ENCODE data around the gene XAF1.

DNA sequence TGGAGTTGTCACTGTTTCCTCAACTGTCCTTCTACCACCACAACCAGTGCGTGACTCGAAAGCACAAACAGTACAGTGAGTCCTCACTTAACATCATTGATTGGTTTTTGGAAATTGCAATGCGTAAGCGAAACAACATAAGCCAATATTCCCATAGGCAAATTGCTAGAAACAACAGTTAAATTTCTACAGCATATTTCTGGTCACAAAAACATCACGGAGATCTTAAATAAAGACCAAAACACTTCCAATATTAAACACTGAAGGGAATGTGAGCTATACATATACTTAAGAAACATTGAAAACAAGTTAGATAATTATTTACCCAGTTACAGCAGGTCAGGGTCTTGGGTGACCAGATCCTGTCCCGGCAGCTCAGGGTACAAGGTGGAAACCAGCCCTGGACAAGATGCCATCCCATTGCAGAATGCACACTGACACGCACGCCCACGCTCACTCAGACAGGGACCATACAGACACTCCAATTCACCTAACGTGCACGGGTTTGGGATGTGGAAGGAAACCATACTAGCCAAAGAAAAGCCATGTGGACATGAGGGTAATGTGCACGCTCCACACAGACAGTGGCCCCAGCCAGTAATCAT is 47.4 kb upstream of the XAF1 start:
- TF ChIP-seq, protein P1, sequence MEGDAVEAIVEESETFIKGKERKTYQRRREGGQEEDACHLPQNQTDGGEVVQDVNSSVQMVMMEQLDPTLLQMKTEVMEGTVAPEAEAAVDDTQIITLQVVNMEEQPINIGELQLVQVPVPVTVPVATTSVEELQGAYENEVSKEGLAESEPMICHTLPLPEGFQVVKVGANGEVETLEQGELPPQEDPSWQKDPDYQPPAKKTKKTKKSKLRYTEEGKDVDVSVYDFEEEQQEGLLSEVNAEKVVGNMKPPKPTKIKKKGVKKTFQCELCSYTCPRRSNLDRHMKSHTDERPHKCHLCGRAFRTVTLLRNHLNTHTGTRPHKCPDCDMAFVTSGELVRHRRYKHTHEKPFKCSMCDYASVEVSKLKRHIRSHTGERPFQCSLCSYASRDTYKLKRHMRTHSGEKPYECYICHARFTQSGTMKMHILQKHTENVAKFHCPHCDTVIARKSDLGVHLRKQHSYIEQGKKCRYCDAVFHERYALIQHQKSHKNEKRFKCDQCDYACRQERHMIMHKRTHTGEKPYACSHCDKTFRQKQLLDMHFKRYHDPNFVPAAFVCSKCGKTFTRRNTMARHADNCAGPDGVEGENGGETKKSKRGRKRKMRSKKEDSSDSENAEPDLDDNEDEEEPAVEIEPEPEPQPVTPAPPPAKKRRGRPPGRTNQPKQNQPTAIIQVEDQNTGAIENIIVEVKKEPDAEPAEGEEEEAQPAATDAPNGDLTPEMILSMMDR (IDR thresholded peaks at IDR 0.05) = no peak
- TF ChIP-seq EP300 (IDR thresholded peaks at IDR 0.05) = no peak
